IMR-90 (cell line): ENCODE data around the gene CFD. TPM values are rescaled to one million over a fixed set of nuclear protein-coding genes. Genes with fewer than 3 reads are reported as not detected.

Experiments used
- ATAC-seq: fragments of 200-7000 bp; cut with Tn5 transposase; 2 replicates; pipeline ENCODE4 v1.9.1; 2020; ENCODE audit warnings: low read depth, mild to moderate bottlenecking, moderate library complexity
- BruUV-seq: library from RNA; stranded (reverse); fragments of 400-500 nt; replicated peaks from 2 replicates; lab custom pipeline; 2021; lab: Mats Ljungman, UMichigan
- CTCF ChIA-PET: fragments of 300-600 bp; formaldehyde crosslinking; extraction: SDS; loops from one replicate; lab custom pipeline; 2021; ENCODE audit warnings: antibody characterized with exemption; lab: Yijun Ruan, JAX
- POLR2A ChIA-PET: fragments of 300-600 bp; sonication (Branson Sonifier 250); formaldehyde crosslinking; loops from one replicate; lab custom pipeline; 2022; ENCODE audit warnings: antibody characterized with exemption; ENCODE audit not compliant: unreplicated experiment; lab: Charles Lee
- DNase-seq: peaks from one replicate; pipeline ENCODE4 v3.0.0; 2013
- H2AFZ ChIP-seq: replicated peaks from 2 replicates; pipeline ENCODE3; 2013; ENCODE audit warnings: low read length, mild to moderate bottlenecking; ENCODE audit not compliant: poor library complexity
- H2AK5ac ChIP-seq: 2 replicates; pipeline ENCODE4 v1.6.1; 2013; ENCODE audit warnings: low read depth, low read length, inconsistent platforms
- H2AK9ac ChIP-seq: replicated peaks from 2 replicates; pipeline ENCODE3; 2013; ENCODE audit warnings: mild to moderate bottlenecking, low read depth, low read length, moderate library complexity; ENCODE audit not compliant: poor library complexity
- H2BK120ac ChIP-seq: 2 replicates; pipeline ENCODE4 v1.6.1; 2013; ENCODE audit warnings: low read depth, low read length, inconsistent platforms
- H2BK15ac ChIP-seq: 3 replicates; pipeline ENCODE4 v1.6.1; 2013; ENCODE audit warnings: low read depth, low read length, inconsistent platforms
- H2BK20ac ChIP-seq: 2 replicates; pipeline ENCODE4 v1.6.1; 2013; ENCODE audit warnings: low read depth, mild to moderate bottlenecking, inconsistent platforms, low read length, moderate library complexity
- H2BK5ac ChIP-seq: 2 replicates; pipeline ENCODE4 v1.6.1; 2013; ENCODE audit warnings: mild to moderate bottlenecking, low read depth, low read length, inconsistent platforms; ENCODE audit not compliant: poor library complexity, severe bottlenecking
- H3K14ac ChIP-seq: replicated peaks from 2 replicates; pipeline ENCODE4 v1.6.1; 2013; ENCODE audit warnings: low read depth, low read length, inconsistent platforms
- H3K18ac ChIP-seq: 2 replicates; pipeline ENCODE4 v1.6.1; 2013; ENCODE audit warnings: low read depth, low read length, control low read depth
- H3K23ac ChIP-seq: 2 replicates; pipeline ENCODE4 v1.6.1; 2013; ENCODE audit warnings: low read depth, low read length, inconsistent platforms
- H3K27ac ChIP-seq: 2 replicates; pipeline ENCODE4 v1.5.1; 2013; ENCODE audit warnings: mild to moderate bottlenecking, control low read depth, low read length; ENCODE audit not compliant: insufficient read depth
- H3K27me3 ChIP-seq: 2 replicates; pipeline ENCODE4 v1.6.1; 2013; ENCODE audit warnings: low read length; ENCODE audit not compliant: control insufficient read depth, insufficient read depth
- H3K36me3 ChIP-seq: 2 replicates; pipeline ENCODE4 v1.6.1; 2013; ENCODE audit warnings: low read length, mixed read lengths; ENCODE audit not compliant: control insufficient read depth, insufficient read depth
- H3K4ac ChIP-seq: 2 replicates; pipeline ENCODE4 v1.6.1; 2013; ENCODE audit warnings: low read depth, low read length, inconsistent platforms
- H3K4me1 ChIP-seq: 2 replicates; pipeline ENCODE4 v1.6.1; 2013; ENCODE audit warnings: low read length, mixed read lengths; ENCODE audit not compliant: control insufficient read depth, insufficient read depth
- H3K4me2 ChIP-seq: 2 replicates; pipeline ENCODE4 v1.6.1; 2013; ENCODE audit warnings: low read depth, mild to moderate bottlenecking, control low read depth, low read length, moderate library complexity
- H3K4me3 ChIP-seq: 2 replicates; pipeline ENCODE4 v1.5.1; 2013; ENCODE audit warnings: low read depth, mild to moderate bottlenecking, control low read depth, low read length, moderate library complexity; ENCODE audit not compliant: insufficient read depth
- H3K56ac ChIP-seq: 2 replicates; pipeline ENCODE4 v1.6.1; 2013; ENCODE audit warnings: low read length, inconsistent platforms; ENCODE audit not compliant: insufficient read depth; ENCODE audit errors: extremely low read depth
- H3K79me1 ChIP-seq, 2 experiments: 2 replicates each; pipeline ENCODE4 v1.6.1; 2013; ENCODE audit warnings: low read length in 2 of 2, inconsistent platforms in 1 of 2, low read depth in 1 of 2
- H3K9ac ChIP-seq: 2 replicates; pipeline ENCODE4 v1.6.1; 2013; ENCODE audit warnings: low read depth, low read length, control low read depth
- H3K9me1 ChIP-seq: 2 replicates; pipeline ENCODE4 v1.6.1; 2013; ENCODE audit warnings: low read length, inconsistent platforms; ENCODE audit not compliant: insufficient read depth
- H3K9me3 ChIP-seq: 2 replicates; pipeline ENCODE4 v1.6.1; 2013; ENCODE audit warnings: low read length; ENCODE audit not compliant: control insufficient read depth, insufficient read depth
- H4K20me1 ChIP-seq: 2 replicates; pipeline ENCODE4 v1.6.1; 2013; ENCODE audit warnings: low read length, inconsistent platforms; ENCODE audit not compliant: insufficient read depth
- H4K5ac ChIP-seq: 2 replicates; pipeline ENCODE4 v1.6.1; 2013; ENCODE audit warnings: mild to moderate bottlenecking, low read depth, low read length, control low read depth
- H4K8ac ChIP-seq, 2 experiments: 2 replicates each; pipeline ENCODE4 v1.6.1; 2013; ENCODE audit warnings: low read depth in 2 of 2, low read length in 2 of 2, control low read depth in 1 of 2, inconsistent platforms in 1 of 2
- H4K91ac ChIP-seq: 2 replicates; pipeline ENCODE4 v1.6.1; 2013; ENCODE audit warnings: low read depth, low read length, inconsistent platforms; ENCODE audit not compliant: insufficient read depth
- CTCF ChIP-seq: conservative IDR thresholded peaks from 2 replicates; pipeline ENCODE4 v1.5.1; 2012; ENCODE audit warnings: mild to moderate bottlenecking, low read depth, low read length, improper control_type of control experiment
- ELK1 ChIP-seq: fragments of 150-350 bp; IDR thresholded peaks from 2 replicates; pipeline ENCODE4 v1.6.1; 2016; ENCODE audit warnings: low read depth, mild to moderate bottlenecking, low read length, moderate library complexity, borderline replicate concordance
- MAZ ChIP-seq: IDR thresholded peaks from 2 replicates; pipeline ENCODE4 v1.6.1; 2012; ENCODE audit warnings: low read depth, mild to moderate bottlenecking, low read length, improper control_type of control experiment, moderate library complexity, borderline replicate concordance
- NFE2L2 ChIP-seq: fragments of 150-350 bp; IDR thresholded peaks from 2 replicates; pipeline ENCODE4 v1.6.1; 2016; ENCODE audit warnings: low read depth, mild to moderate bottlenecking, low read length
- RFX5 ChIP-seq: IDR thresholded peaks from 2 replicates; pipeline ENCODE4 v1.8.0; 2012; ENCODE audit warnings: low read depth, mild to moderate bottlenecking, low read length, moderate library complexity
- SMC3 ChIP-seq: fragments of 150-350 bp; IDR thresholded peaks from 2 replicates; pipeline ENCODE4 v1.6.1; 2016; ENCODE audit warnings: low read depth, mild to moderate bottlenecking, antibody characterized with exemption, low read length, moderate library complexity
- WGBS, 2 experiments: methylation state at CpG; one replicate each; pipeline versions ENCODE4 v1.1.5 to v1.1.7; 2013; ENCODE audit warnings: missing lambda C conversion rate in 2 of 2; ENCODE audit not compliant: insufficient read length in 1 of 2; ENCODE audit errors: extremely low coverage in 2 of 2; 5-methylcytosine and 5-hydroxymethylcytosine counted together
- dilution Hi-C: fragments of 300-500 bp; cut with HindIII; formaldehyde crosslinking; loops from one replicate; pipeline ENCODE4 v1.14.3; 2018; ENCODE audit warnings: low sequenced_read_pairs; ENCODE audit not compliant: unreplicated experiment
- in situ Hi-C: fragments of 300-500 bp; cut with MboI; formaldehyde crosslinking; loops from 3 replicates; pipeline ENCODE4 v1.14.3; 2019; ENCODE audit warnings: low sequenced_read_pairs, inconsistent platforms, mixed read lengths
- intact Hi-C: fragments of 100-400 bp; cut with micrococcal nuclease; formaldehyde crosslinking; loops from 2 replicates; pipeline ENCODE4 v1.10.0; 2022
- polyA plus RNA-seq, 3 experiments: library from polyadenylated mRNA; depleted of rRNA; stranded (reverse); fragments of >200 nt; gene quantifications; 2 replicates each; pipeline ENCODE4 v1.2.3, GENCODE V29; 2012; ENCODE audit warnings: low replicate concordance in 1 of 3
- total RNA-seq: library from RNA; depleted of rRNA; stranded (reverse); fragments of >200 nt; gene quantifications from 2 replicates; pipeline ENCODE4 v1.2.3, GENCODE V29; 2012

Gene CFD
- total and polyA plus RNA-seq, 2 of the 4 experiments (the other 2 are of a cell fraction) = 1.4 to 2.8 TPM

- intact Hi-C loops (no loop called here), in situ Hi-C loops (no loop called here), dilution Hi-C loops (no loop called here)
- BruUV-seq = no TSS peak
- Histone ChIP-seq H3K9ac (no peak overlapping the region), H2BK5ac (no peak overlapping the region), H2BK120ac (no peak overlapping the region), H2BK20ac (no peak overlapping the region), H3K14ac (no peak overlapping the region), H4K5ac (no peak overlapping the region), H3K27me3 (no peaks in the 10 kb centered on the region), H3K27ac (no peak overlapping the region), H3K4me1 (no peaks in the 10 kb centered on the region), H3K18ac (no peak overlapping the region), H3K9me3 (no peaks in the 10 kb centered on the region), H2BK15ac (no peak overlapping the region), H2AFZ (peak overlapping the region; percentile 43), H3K4ac (no peak overlapping the region), H3K4me3 (no peak overlapping the region), H2AK9ac (no peak overlapping the region), H3K4me2 (no peak overlapping the region), H3K36me3 (no peaks in the 10 kb centered on the region), H3K79me1 (no peaks in the 10 kb centered on the region), H4K8ac (no peak overlapping the region), H4K91ac (no peak overlapping the region), H2AK5ac (peak overlapping the region; percentile 15; the same call in 1 of the 2 replicates), H3K56ac (no peak overlapping the region), H3K9me1 (no peaks in the 10 kb centered on the region), H3K23ac (no peak overlapping the region), H4K20me1 (no peaks in the 10 kb centered on the region)
- POLR2A ChIA-PET = no interaction called here
- CTCF ChIA-PET = no interaction called here
- WGBS, 2 experiments = 33% methylated on average over 1 of the region's 18 CpGs; no CpG with 5 or more reads in 1 of the 2 experiments
- TF ChIP-seq NFE2L2 (no peak), RFX5 (no peak), ELK1 (no peak), MAZ (no peak), CTCF (no peak), SMC3 (no peak)
- no peak for ATAC-seq
- no peak for DNase-seq
Measured at GRCh38 chr19:829129-829758, 30.2 kb upstream of the CFD start.
